Right atrium auricular region (tissue), 2 donors: Measurements from ENCODE around the gene NAV2. TPM values are rescaled to one million over a fixed set of nuclear protein-coding genes. Genes with fewer than 3 reads are reported as not detected.

ENCODE experiments used
- DNase-seq: peaks from one replicate; pipeline ENCODE4 v3.0.0-alpha.2; 2019; ENCODE audit warnings: low spot score
- H3K27ac ChIP-seq, 2 donors: fragments of 200-600 bp; sonication (generic); 1 replicate in 1 of 2; 2 replicates in 1 of 2; pipeline ENCODE4 v1.5.1; 2016 to 2019
- H3K27me3 ChIP-seq, 2 donors: fragments of 200-600 bp; sonication (generic); one replicate each; pipeline versions ENCODE4 v1.5.1 to v1.6.0; 2017 to 2019
- H3K36me3 ChIP-seq: fragments of 200-600 bp; sonication (generic); one replicate; pipeline ENCODE4 v1.5.1; 2016
- H3K4me1 ChIP-seq, 2 donors: fragments of 200-600 bp; sonication (generic); one replicate each; pipeline versions ENCODE4 v1.5.1 to v1.6.0; 2017 to 2019
- H3K4me3 ChIP-seq, 2 donors: fragments of 200-600 bp; sonication (generic); 1 replicate in 1 of 2; 2 replicates in 1 of 2; pipeline ENCODE4 v1.5.1; 2017 to 2019; ENCODE audit warnings: mild to moderate bottlenecking in 1 of 2, moderate library complexity in 1 of 2
- H3K9me3 ChIP-seq, 2 donors: fragments of 200-600 bp; sonication (generic); one replicate each; pipeline ENCODE4 v1.5.1; 2019
- CTCF ChIP-seq, 2 donors: fragments of 200-600 bp; sonication (generic); IDR thresholded peaks; one replicate each; pipeline ENCODE4 v1.5.1; 2019; ENCODE audit warnings: antibody characterized with exemption in 2 of 2
- total RNA-seq, 2 donors: library from RNA; depleted of rRNA; stranded (reverse); fragments of >200 nt; gene quantifications; one replicate each; pipeline ENCODE4 v1.1.0, GENCODE V29; 2016

Gene NAV2
- total RNA-seq, 2 donors from 2014 or later, result 11.4 to 19.2 TPM

- peaks cover 28% of the 10 kb centered on the region for H3K36me3 ChIP-seq
- H3K27ac ChIP-seq, result no peak overlapping the region
Observed at GRCh38 chr11:20066013-20066782, 353.6 kb downstream of the NAV2 start.

GRCh38 chr11:20066783-20067156 is 354.1 kb downstream of the NAV2 start:
- no peak for TF ChIP-seq CTCF (IDR thresholded peaks at IDR 0.05)
- no peak overlapping the region for H3K27ac ChIP-seq
- no peak for DNase-seq
- peaks cover 0 to 12% of the 10 kb centered on the region in 2 donors for H3K4me1 ChIP-seq
- peaks cover 28% of the 10 kb centered on the region for H3K36me3 ChIP-seq
- H3K27me3 ChIP-seq, result no peaks in the 10 kb centered on the region
- H3K9me3 ChIP-seq, result no peaks in the 10 kb centered on the region
- H3K4me3 ChIP-seq, result no peak overlapping the region

More at GRCh38 chr11:20066013-20066782, 353.6 kb downstream of the NAV2 start:
- H3K27me3 ChIP-seq, result no peaks in the 10 kb centered on the region
- H3K4me1 ChIP-seq, result peaks cover 0 to 12% of the 10 kb centered on the region in 2 donors
- H3K4me3 ChIP-seq, result no peak overlapping the region
- no peaks in the 10 kb centered on the region for H3K9me3 ChIP-seq
- TF ChIP-seq CTCF (IDR thresholded peaks at IDR 0.05), result no peak
- no peak for DNase-seq

- H3K4me1 ChIP-seq, result peaks cover 0 to 12% of the 10 kb centered on the region in 2 donors
- no peaks in the 10 kb centered on the region for H3K27me3 ChIP-seq
- DNase-seq, result no peak
- peaks cover 25% of the 10 kb centered on the region for H3K36me3 ChIP-seq
- TF ChIP-seq CTCF (IDR thresholded peaks at IDR 0.05), result no peak
- no peaks in the 10 kb centered on the region for H3K9me3 ChIP-seq
- no peak overlapping the region for H3K4me3 ChIP-seq
- no peak overlapping the region for H3K27ac ChIP-seq
Observed at GRCh38 chr11:20067665-20068064, 355.0 kb downstream of the NAV2 start.

- H3K27me3 ChIP-seq, result no peaks in the 10 kb centered on the region
- peaks cover 25% of the 10 kb centered on the region for H3K36me3 ChIP-seq
- H3K27ac ChIP-seq, result no peak overlapping the region
- peaks cover 0 to 12% of the 10 kb centered on the region in 2 donors for H3K4me1 ChIP-seq
- no peak overlapping the region for H3K4me3 ChIP-seq
- no peaks in the 10 kb centered on the region for H3K9me3 ChIP-seq
- TF ChIP-seq CTCF (IDR thresholded peaks at IDR 0.05), result no peak
- no peak for DNase-seq
Observed at GRCh38 chr11:20068691-20069090, 356.1 kb downstream of the NAV2 start.

GRCh38 chr11:20070459-20070858 is 357.8 kb downstream of the NAV2 start:
- H3K4me3 ChIP-seq, result no peak overlapping the region
- no peaks in the 10 kb centered on the region for H3K9me3 ChIP-seq
- H3K4me1 ChIP-seq, result peaks cover 0 to 6% of the 10 kb centered on the region in 2 donors
- H3K27me3 ChIP-seq, result no peaks in the 10 kb centered on the region
- no peak overlapping the region for H3K27ac ChIP-seq
- no peak for TF ChIP-seq CTCF (IDR thresholded peaks at IDR 0.05)
- DNase-seq, result no peak
- H3K36me3 ChIP-seq, result peaks cover 25% of the 10 kb centered on the region

GRCh38 chr11:20075627-20076026 is 363.0 kb downstream of the NAV2 start:
- Histone ChIP-seq H3K9me3 (no peaks in the 10 kb centered on the region), H3K4me3 (no peak overlapping the region), H3K27ac (no peak overlapping the region), H3K4me1 (no peaks in the 10 kb centered on the region), H3K36me3 (peaks cover 24% of the 10 kb centered on the region), H3K27me3 (no peaks in the 10 kb centered on the region)
- no peak for DNase-seq
- TF ChIP-seq CTCF (IDR thresholded peaks at IDR 0.05), result no peak
